K562 (cell line): ENCODE measurements around the gene ZNF618. TPM values are rescaled to one million over a fixed set of nuclear protein-coding genes. Genes with fewer than 3 reads are reported as not detected.

Experiments used
- ATAC-seq: fragments of 200-7000 bp; cut with Tn5 transposase; 3 replicates; pipeline ENCODE4 v1.9.1; 2020; ENCODE audit warnings: moderate library complexity
- BruUV-seq: library from RNA; stranded (reverse); fragments of 400-500 nt; replicated peaks from 2 replicates; lab custom pipeline; 2021; lab: Mats Ljungman, UMichigan
- CTCF ChIA-PET: fragments of 300-600 bp; formaldehyde crosslinking; extraction: SDS; loops from one replicate; lab custom pipeline; 2021; ENCODE audit warnings: low intra/inter-chr PET ratio; lab: Yijun Ruan, JAX
- POLR2A ChIA-PET: fragments of 300-600, 350-650 bp; sonication (Branson Sonifier 250); formaldehyde crosslinking; extraction: SDS; loops from one replicate; lab custom pipeline; 2021; ENCODE audit warnings: antibody characterized with exemption, inconsistent platforms; lab: Yijun Ruan, JAX
- DNase-seq, 4 experiments: peaks; one replicate each; pipeline versions ENCODE4 v3.0.0 to v3.0.0-alpha.2; 2011 to 2018; ENCODE audit warnings: low spot score in 3 of 4, mixed read lengths in 3 of 4; ENCODE audit errors: extremely low read depth in 1 of 4
- FAIRE-seq: peaks from 2 replicates; lab custom pipeline; 2011; peaks lifted over from hg19 to GRCh38; lab: Jason Lieb, UNC
- H2AFZ ChIP-seq: 2 replicates; pipeline ENCODE4 v1.6.0; 2011; ENCODE audit warnings: low read depth, low read length, control low read depth, inconsistent platforms
- H3K27ac ChIP-seq: fragments of 200-600 bp; 3 replicates; pipeline ENCODE4 v1.8.0; 2011; ENCODE audit warnings: low read depth, mild to moderate bottlenecking, control low read depth, inconsistent platforms, low read length, moderate library complexity, mixed read lengths; ENCODE audit errors: extremely low read depth
- H3K27me3 ChIP-seq, 2 experiments: fragments of 300-600 bp in 1 of 2; 2 replicates in 1 of 2; 3 replicates in 1 of 2; pipeline versions ENCODE4 v1.6.0 to v1.8.0; 2011; ENCODE audit warnings: inconsistent platforms in 2 of 2, low read length in 2 of 2, mild to moderate bottlenecking in 1 of 2, mixed read lengths in 1 of 2, moderate library complexity in 1 of 2; ENCODE audit not compliant: control insufficient read depth in 2 of 2, insufficient read depth in 2 of 2
- H3K36me3 ChIP-seq: fragments of 300-600 bp; 3 replicates; pipeline ENCODE4 v1.8.0; 2011; ENCODE audit warnings: mild to moderate bottlenecking, low read length, inconsistent platforms; ENCODE audit not compliant: control insufficient read depth, insufficient read depth
- H3K4me1 ChIP-seq, 2 experiments: fragments of 200-600 bp in 1 of 2; replicated peaks in 1 of 2; 2 replicates in 1 of 2; 3 replicates in 1 of 2; pipeline versions ENCODE4 v1.5.1 to v1.8.0; 2011; ENCODE audit warnings: inconsistent platforms in 2 of 2, low read length in 2 of 2, mild to moderate bottlenecking in 1 of 2, mixed read lengths in 1 of 2, moderate library complexity in 1 of 2; ENCODE audit not compliant: control insufficient read depth in 2 of 2, insufficient read depth in 2 of 2
- H3K4me2 ChIP-seq: 2 replicates; pipeline ENCODE4 v1.6.1; 2011; ENCODE audit warnings: low read length, control low read depth, inconsistent platforms, mixed read lengths; ENCODE audit not compliant: insufficient read depth
- H3K4me3 ChIP-seq: fragments of 200-600 bp; sonication (generic), shearing (Covaris generic); 2 replicates; pipeline ENCODE4 v1.5.1; 2016; ENCODE audit warnings: control low read depth, inconsistent platforms
- H3K79me2 ChIP-seq: fragments of 200-600 bp; 3 replicates; pipeline ENCODE4 v1.8.0; 2011; ENCODE audit warnings: low read length, inconsistent platforms; ENCODE audit not compliant: control insufficient read depth, insufficient read depth
- H3K9ac ChIP-seq, 2 experiments: 2 replicates each; pipeline versions ENCODE4 v1.6.0 to v1.6.1; 2011; ENCODE audit warnings: low read depth in 2 of 2, low read length in 2 of 2, control low read depth in 1 of 2, inconsistent platforms in 1 of 2, mild to moderate bottlenecking in 1 of 2, mixed read lengths in 1 of 2; ENCODE audit not compliant: insufficient read depth in 1 of 2
- H3K9me1 ChIP-seq: one replicate; pipeline ENCODE4 v1.6.0; 2011; ENCODE audit warnings: inconsistent platforms, mild to moderate bottlenecking, low read length, moderate library complexity; ENCODE audit not compliant: control insufficient read depth, insufficient read depth
- H3K9me3 ChIP-seq: replicated peaks from 2 replicates; pipeline ENCODE4 v1.5.1; 2011; ENCODE audit warnings: low read depth, low read length, inconsistent platforms; ENCODE audit not compliant: control insufficient read depth, insufficient read depth
- H4K20me1 ChIP-seq: replicated peaks from 2 replicates; pipeline ENCODE4 v1.6.1; 2011; ENCODE audit warnings: low read length, inconsistent platforms, mixed read lengths; ENCODE audit not compliant: control insufficient read depth, insufficient read depth
- CCNT2 ChIP-seq: IDR thresholded peaks from 2 replicates; pipeline ENCODE4 v1.6.1; 2011; ENCODE audit warnings: borderline replicate concordance, low read depth, mild to moderate bottlenecking, moderate library complexity, mixed read lengths, low read length; ENCODE audit not compliant: insufficient read length; ENCODE audit errors: extremely low read depth
- CREM ChIP-seq: IDR thresholded peaks from 2 replicates; pipeline ENCODE4 v1.6.1; 2014; ENCODE audit warnings: antibody characterized with exemption, low read depth
- KLF1 ChIP-seq: fragments of 450-650 bp; IDR thresholded peaks from 2 replicates; pipeline ENCODE4 v1.6.1; 2016; ENCODE audit warnings: missing genetic modification characterization, missing compliant biosample characterization
- KLF6 ChIP-seq: fragments of 250-450 bp; sonication (Bioruptor Pico); IDR thresholded peaks from 2 replicates; pipeline ENCODE4 v1.4.0; 2020; ENCODE audit warnings: mild to moderate bottlenecking, moderate library complexity, borderline replicate concordance
- NR2C1 ChIP-seq, 2 experiments: fragments of 450-650 bp; IDR thresholded peaks; 2 replicates each; pipeline ENCODE4 v1.6.1; 2017; ENCODE audit warnings: mild to moderate bottlenecking in 2 of 2, antibody characterized with exemption in 1 of 2, inconsistent platforms in 1 of 2, missing compliant biosample characterization in 1 of 2, missing genetic modification characterization in 1 of 2
- NR2C2 ChIP-seq, 2 experiments: fragments of 200-800 bp in 1 of 2; sonication (Bioruptor generic) in 1 of 2; sonication (generic) in 1 of 2; formaldehyde crosslinking in 1 of 2; IDR thresholded peaks; 2 replicates each; pipeline versions ENCODE4 v1.6.1 to v1.8.0; 2016 to 2022; ENCODE audit warnings: mild to moderate bottlenecking in 1 of 2, missing compliant biosample characterization in 1 of 2, missing genetic modification characterization in 1 of 2, missing genetic modification reagents in 1 of 2
- ZNF274 ChIP-seq: IDR thresholded peaks from 2 replicates; pipeline ENCODE4 v1.6.1; 2011; ENCODE audit warnings: low read depth, mild to moderate bottlenecking, low read length, moderate library complexity, borderline replicate concordance
- ZNF561 ChIP-seq: fragments of 450-650 bp; formaldehyde crosslinking; conservative IDR thresholded peaks from 2 replicates; pipeline ENCODE4 v1.4.0; 2020; ENCODE audit warnings: mild to moderate bottlenecking, moderate library complexity
- ZNF586 ChIP-seq: fragments of 450-650 bp; formaldehyde crosslinking; conservative IDR thresholded peaks from 2 replicates; pipeline ENCODE4 v1.4.0; 2020; ENCODE audit warnings: mild to moderate bottlenecking, moderate library complexity
- ZNF830 ChIP-seq: fragments of 250-450 bp; sonication (Bioruptor Pico); IDR thresholded peaks from 2 replicates; pipeline ENCODE4 v1.5.0; 2021; ENCODE audit warnings: mild to moderate bottlenecking
- WGBS: fragments of 100-300 bp; shearing (Covaris generic); methylation state at CpG from one replicate; pipeline ENCODE4 v1.1.6; 2016; ENCODE audit warnings: low coverage, mixed read lengths; ENCODE audit not compliant: insufficient coverage; ENCODE audit errors: missing lambda C conversion rate; 5-methylcytosine and 5-hydroxymethylcytosine counted together
- in situ Hi-C: fragments of 300-500 bp; cut with MboI; formaldehyde crosslinking; loops from 4 replicates; pipeline ENCODE4 v1.15.0; 2018; ENCODE audit warnings: inconsistent platforms, mixed read lengths
- intact Hi-C: fragments of 100-400 bp; cut with micrococcal nuclease; formaldehyde crosslinking; loops from 2 replicates; pipeline ENCODE4 v1.14.2; 2022
- polyA plus RNA-seq, 8 experiments: library from polyadenylated mRNA; depleted of rRNA in 4 of 8; stranded (reverse) in 5 of 8; unstranded in 3 of 8; fragments of >200 nt; fragmentation: Nextera tagmentation in 2 of 8; fragmentation: Illumina TruSeq in 1 of 8; extraction: Ambion mirVana in 2 of 8; extraction: Trizol in 1 of 8; gene quantifications; 2 replicates each; pipeline versions ENCODE4 v1.2.1 to v1.2.3, GENCODE V29; 2011 to 2014; ENCODE audit warnings: inconsistent platforms in 1 of 8, missing spikeins in 1 of 8
- total RNA-seq, 7 experiments: library from RNA; depleted of rRNA in 6 of 7; stranded (reverse); fragments of >200 nt in 6 of 7; fragmentation: Illumina TruSeq in 2 of 7; extraction: Trizol in 2 of 7; gene quantifications; 2 replicates each; pipeline versions ENCODE4 v1.2.1 to v1.2.3, GENCODE V29; 2011 to 2021; ENCODE audit warnings: low replicate concordance in 1 of 7
- TF ChIP-seq, protein P1 (sequence below), 2 experiments: fragments of 200-800 bp in 1 of 2; sonication (Bioruptor generic) in 1 of 2; sonication (generic) in 1 of 2; formaldehyde crosslinking in 1 of 2; IDR thresholded peaks in 1 of 2; conservative IDR thresholded peaks in 1 of 2; 2 replicates each; pipeline versions ENCODE4 v1.5.0 to v1.6.1; 2016 to 2020; ENCODE audit warnings: missing compliant biosample characterization in 1 of 2, missing genetic modification characterization in 1 of 2, missing genetic modification reagents in 1 of 2
- TF ChIP-seq, protein P2 (sequence below): fragments of 450-650 bp; IDR thresholded peaks from 2 replicates; pipeline ENCODE4 v1.6.1; 2017; ENCODE audit warnings: antibody characterized with exemption, mild to moderate bottlenecking

ZNF618 gene
- total and polyA plus RNA-seq, 9 of the 15 experiments (the other 6 are each of a cell fraction or from before 2014, with no cell fraction given), result 0.08 to 13.7 (median 3.4) TPM

DNA sequence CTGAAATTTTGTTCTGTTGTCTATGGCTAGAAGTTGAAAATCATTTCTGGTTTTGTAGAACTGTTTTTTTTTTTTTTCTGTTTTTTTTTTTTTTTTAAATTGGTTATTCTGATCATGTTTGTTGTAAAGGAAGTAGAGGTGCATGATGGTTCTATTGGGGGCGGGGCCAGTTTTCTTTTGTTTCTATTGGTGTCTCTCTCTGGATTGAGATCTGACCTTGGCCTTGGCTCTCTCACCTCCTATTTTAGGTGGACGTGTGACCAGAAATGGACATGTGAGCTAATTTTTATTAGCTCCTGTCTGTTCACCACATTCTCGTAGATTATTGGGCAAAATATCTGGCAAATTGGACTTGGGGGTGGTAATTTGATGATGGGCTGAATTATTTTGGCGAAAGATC is 3.2 kb downstream of the ZNF618 start (continued):
- TF ChIP-seq, protein P1, sequence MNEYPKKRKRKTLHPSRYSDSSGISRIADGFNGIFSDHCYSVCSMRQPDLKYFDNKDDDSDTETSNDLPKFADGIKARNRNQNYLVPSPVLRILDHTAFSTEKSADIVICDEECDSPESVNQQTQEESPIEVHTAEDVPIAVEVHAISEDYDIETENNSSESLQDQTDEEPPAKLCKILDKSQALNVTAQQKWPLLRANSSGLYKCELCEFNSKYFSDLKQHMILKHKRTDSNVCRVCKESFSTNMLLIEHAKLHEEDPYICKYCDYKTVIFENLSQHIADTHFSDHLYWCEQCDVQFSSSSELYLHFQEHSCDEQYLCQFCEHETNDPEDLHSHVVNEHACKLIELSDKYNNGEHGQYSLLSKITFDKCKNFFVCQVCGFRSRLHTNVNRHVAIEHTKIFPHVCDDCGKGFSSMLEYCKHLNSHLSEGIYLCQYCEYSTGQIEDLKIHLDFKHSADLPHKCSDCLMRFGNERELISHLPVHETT (CRISPR knock-in tag; conservative IDR thresholded peaks at IDR 0.05 in 1 of 2, IDR thresholded peaks at IDR 0.05 in 1 of 2), result 0 out of 4 replicates have a peak, but pooled peaks of 1 of the 2 experiments have one; percentile 17

DNA sequence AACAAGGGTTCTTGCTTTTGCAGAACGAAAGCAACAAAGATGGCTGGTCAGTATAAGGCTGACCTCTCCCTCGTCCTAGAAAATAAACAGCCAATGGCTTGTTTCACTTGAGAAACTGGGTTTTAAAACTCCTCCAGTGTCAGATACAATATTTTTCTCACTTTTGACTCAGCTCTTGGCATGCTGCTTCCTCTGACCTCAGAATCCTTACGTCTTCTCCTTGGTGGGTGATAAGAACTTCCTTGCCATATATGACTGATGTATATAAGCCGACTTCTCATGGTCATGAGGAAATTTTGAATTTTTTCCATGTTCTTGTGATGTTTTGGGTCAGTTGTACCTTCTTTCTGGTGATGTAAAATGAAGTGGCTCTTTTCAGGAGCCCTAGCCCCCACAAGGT is 3.8 kb downstream of the ZNF618 start:
- Histone ChIP-seq H3K4me1 (peaks cover 0 to 40% of the 10 kb centered on the region in 2 experiments; a peak in 4 of 5 replicates), H3K9me1 (no peaks in the 10 kb centered on the region), H3K9me3 (no peaks in the 10 kb centered on the region), H3K4me3 (no peak overlapping the region), H3K27me3 (no peaks in the 10 kb centered on the region), H3K36me3 (no peaks in the 10 kb centered on the region), H3K9ac (peak overlapping the region in 1 of 2 experiments; percentile 62; a peak in 2 of 4 replicates), H3K27ac (peak overlapping the region; percentile 72), H3K79me2 (peaks cover 75% of the 10 kb centered on the region), H3K4me2 (peak overlapping the region; percentile 63), H2AFZ (peak overlapping the region; percentile 76; the same call in 1 of the 2 replicates), H4K20me1 (no peaks in the 10 kb centered on the region)
- ChIA-PET CTCF (interaction anchor here (0.6 kb wide), 1 partner anchor 295 kb away, joined by 4 read pairs; no protein-coding TSS in a partner anchor), POLR2A (interaction anchor here (0.9 to 1.0 kb wide), 2 partner anchors 22 to 36 kb away, joined by 4 read pairs; no protein-coding TSS in a partner anchor)
- WGBS, result 13% methylated on average over 4 of the region's 4 CpGs
- peak in 1 of 4 experiments; percentile 31 for DNase-seq
- no TSS peak for BruUV-seq
- peak; percentile 7; the same call in 2 of the 3 replicates for ATAC-seq
- FAIRE-seq, result no peak
- in situ Hi-C loops (loop anchor here (5.0 kb wide), 1 partner anchor 42 kb away; no protein-coding TSS in a partner anchor), intact Hi-C loops (loop anchor here (5.0 to 10.0 kb wide), 2 partner anchors 145 to 517 kb away; no protein-coding TSS in a partner anchor)
- no peak for TF ChIP-seq ZNF561 (CRISPR knock-in tag)
- no peak for TF ChIP-seq KLF1
- TF ChIP-seq, protein P2, sequence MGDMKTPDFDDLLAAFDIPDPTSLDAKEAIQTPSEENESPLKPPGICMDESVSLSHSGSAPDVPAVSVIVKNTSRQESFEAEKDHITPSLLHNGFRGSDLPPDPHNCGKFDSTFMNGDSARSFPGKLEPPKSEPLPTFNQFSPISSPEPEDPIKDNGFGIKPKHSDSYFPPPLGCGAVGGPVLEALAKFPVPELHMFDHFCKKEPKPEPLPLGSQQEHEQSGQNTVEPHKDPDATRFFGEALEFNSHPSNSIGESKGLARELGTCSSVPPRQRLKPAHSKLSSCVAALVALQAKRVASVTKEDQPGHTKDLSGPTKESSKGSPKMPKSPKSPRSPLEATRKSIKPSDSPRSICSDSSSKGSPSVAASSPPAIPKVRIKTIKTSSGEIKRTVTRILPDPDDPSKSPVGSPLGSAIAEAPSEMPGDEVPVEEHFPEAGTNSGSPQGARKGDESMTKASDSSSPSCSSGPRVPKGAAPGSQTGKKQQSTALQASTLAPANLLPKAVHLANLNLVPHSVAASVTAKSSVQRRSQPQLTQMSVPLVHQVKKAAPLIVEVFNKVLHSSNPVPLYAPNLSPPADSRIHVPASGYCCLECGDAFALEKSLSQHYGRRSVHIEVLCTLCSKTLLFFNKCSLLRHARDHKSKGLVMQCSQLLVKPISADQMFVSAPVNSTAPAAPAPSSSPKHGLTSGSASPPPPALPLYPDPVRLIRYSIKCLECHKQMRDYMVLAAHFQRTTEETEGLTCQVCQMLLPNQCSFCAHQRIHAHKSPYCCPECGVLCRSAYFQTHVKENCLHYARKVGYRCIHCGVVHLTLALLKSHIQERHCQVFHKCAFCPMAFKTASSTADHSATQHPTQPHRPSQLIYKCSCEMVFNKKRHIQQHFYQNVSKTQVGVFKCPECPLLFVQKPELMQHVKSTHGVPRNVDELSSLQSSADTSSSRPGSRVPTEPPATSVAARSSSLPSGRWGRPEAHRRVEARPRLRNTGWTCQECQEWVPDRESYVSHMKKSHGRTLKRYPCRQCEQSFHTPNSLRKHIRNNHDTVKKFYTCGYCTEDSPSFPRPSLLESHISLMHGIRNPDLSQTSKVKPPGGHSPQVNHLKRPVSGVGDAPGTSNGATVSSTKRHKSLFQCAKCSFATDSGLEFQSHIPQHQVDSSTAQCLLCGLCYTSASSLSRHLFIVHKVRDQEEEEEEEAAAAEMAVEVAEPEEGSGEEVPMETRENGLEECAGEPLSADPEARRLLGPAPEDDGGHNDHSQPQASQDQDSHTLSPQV, result 0 out of 2 replicates have a peak, but pooled peaks have one; percentile 34
- no peak for TF ChIP-seq CCNT2
- TF ChIP-seq ZNF830 (CRISPR knock-in tag), result no peak
- TF ChIP-seq NR2C2 (CRISPR knock-in tag; IDR thresholded peaks at IDR 0.05), result no peak
- TF ChIP-seq NR2C2 (tag; IDR thresholded peaks at IDR 0.05), result peak; percentile 69
- no peak for TF ChIP-seq ZNF586
- no peak for TF ChIP-seq NR2C1 (IDR thresholded peaks at IDR 0.05)
- TF ChIP-seq NR2C1 (tag; IDR thresholded peaks at IDR 0.05), result peak; percentile 8; the same call in 1 of the 2 replicates
- TF ChIP-seq ZNF274, result no peak
- no peak for TF ChIP-seq CREM
- no peak for TF ChIP-seq KLF6 (CRISPR knock-in tag)
